D341Med (cell line): Measurements from ENCODE around the gene PCIF1.
"Not testable (repeated sequence)": the region's sequence is repeated elsewhere in the genome, so short reads cannot be mapped to it uniquely, and the experiment has no call there.

Experiments
- DNase-seq: peaks from one replicate; pipeline ENCODE4 v3.0.0; 2012; ENCODE audit warnings: low spot score

PCIF1 gene

GRCh38 chr20:45947110-45947866 lies 12.8 kb downstream of the PCIF1 start:
- DNase-seq = no peak

- DNase-seq = no peak
These were observed 13.8 kb downstream of the PCIF1 start for GRCh38 chr20:45948261-45948733.

- DNase-seq = no peak
These were observed 14.5 kb downstream of the PCIF1 start for GRCh38 chr20:45948742-45949541.

- peak; percentile 20 for DNase-seq
These were observed 15.3 kb downstream of the PCIF1 start for GRCh38 chr20:45949542-45950329.

- DNase-seq = peak; percentile 27
These were observed 15.8 kb downstream of the PCIF1 start for GRCh38 chr20:45950330-45950646.

- DNase-seq = peak; percentile 22
These were observed 17.7 kb downstream of the PCIF1 start for GRCh38 chr20:45951925-45952834.

- peak; percentile 26 for DNase-seq
These were observed 18.4 kb downstream of the PCIF1 start for GRCh38 chr20:45952861-45953260.

- peak; percentile 36 for DNase-seq
These were observed 19.2 kb downstream of the PCIF1 start for GRCh38 chr20:45953672-45954071.

- not testable (repeated sequence) for DNase-seq
These were observed 21.8 kb downstream of the PCIF1 start for GRCh38 chr20:45956326-45956725.

- DNase-seq = no peak
These were observed 22.8 kb downstream of the PCIF1 start for GRCh38 chr20:45957021-45957941.

- DNase-seq = no peak
These were observed 24.1 kb downstream of the PCIF1 start for GRCh38 chr20:45958593-45958992.

GRCh38 chr20:45959126-45959525 lies 24.6 kb downstream of the PCIF1 start:
- DNase-seq = no peak

GRCh38 chr20:45959956-45960630 lies 25.6 kb downstream of the PCIF1 start:
- no peak for DNase-seq

- DNase-seq = peak; percentile 25
These were observed 27.7 kb downstream of the PCIF1 start for GRCh38 chr20:45962031-45962755.

GRCh38 chr20:45963059-45964005 lies 28.8 kb downstream of the PCIF1 start:
- DNase-seq = peak; percentile 62

GRCh38 chr20:45964006-45964400 lies 29.5 kb downstream of the PCIF1 start:
- DNase-seq = no peak

GRCh38 chr20:45965169-45966002 lies 30.9 kb downstream of the PCIF1 start:
- no peak for DNase-seq
